ENCODE results near the gene APP.

The APP gene

DNA sequence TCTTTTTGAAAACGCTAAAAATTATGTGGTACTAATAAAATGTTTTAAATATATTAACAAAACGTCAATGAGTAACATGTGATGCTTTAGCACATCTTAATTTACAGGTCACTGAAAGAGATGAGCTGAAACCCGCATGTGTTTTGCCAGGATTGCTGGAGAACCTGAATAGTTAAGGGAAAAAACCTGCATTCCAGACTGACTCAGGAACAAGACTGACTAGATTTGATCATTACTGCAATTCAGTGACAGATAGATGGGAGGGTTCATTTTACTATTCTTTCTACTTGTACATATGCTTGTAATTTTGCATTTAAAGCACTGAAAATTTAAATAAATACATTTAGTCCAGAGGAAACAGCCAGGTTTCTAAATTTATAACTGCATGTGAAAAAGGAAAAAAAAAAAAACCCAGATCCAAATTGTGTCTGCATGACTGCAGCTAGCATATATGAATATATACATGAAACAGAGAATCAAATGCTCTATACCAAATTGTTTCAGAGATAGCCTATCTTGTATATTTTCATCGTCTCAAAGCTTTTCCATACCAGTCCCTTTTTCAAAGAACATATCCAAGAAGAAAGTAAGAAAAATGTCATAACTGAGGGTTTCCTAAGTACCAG is 71.7 kb downstream of the APP start:
- no peak for TF ChIP-seq ZFP3 (CRISPR knock-in tag; IDR thresholded peaks at IDR 0.05)
- TF ChIP-seq ZNF70 (CRISPR knock-in tag; IDR thresholded peaks at IDR 0.05) = no peak
- TF ChIP-seq ZC3H10 (CRISPR knock-in tag; IDR thresholded peaks at IDR 0.05) = no peak
- TF ChIP-seq OSR1 (CRISPR knock-in tag; IDR thresholded peaks at IDR 0.05) = no peak
- no peak for TF ChIP-seq CSDC2 (CRISPR knock-in tag; IDR thresholded peaks at IDR 0.05)
- TF ChIP-seq ARNTL (CRISPR knock-in tag; IDR thresholded peaks at IDR 0.05; ENCODE audit: borderline replicate concordance, low read depth) = no peak
- TF ChIP-seq ZFP30 (CRISPR knock-in tag; IDR thresholded peaks at IDR 0.05) = no peak
- no peak for TF ChIP-seq ZNF8 (CRISPR knock-in tag; IDR thresholded peaks at IDR 0.05)
- no peak for TF ChIP-seq BACH2 (CRISPR knock-in tag; IDR thresholded peaks at IDR 0.05; ENCODE audit: borderline replicate concordance)
- no peak for TF ChIP-seq GLIS3 (CRISPR knock-in tag; IDR thresholded peaks at IDR 0.05)
- TF ChIP-seq, protein P1, sequence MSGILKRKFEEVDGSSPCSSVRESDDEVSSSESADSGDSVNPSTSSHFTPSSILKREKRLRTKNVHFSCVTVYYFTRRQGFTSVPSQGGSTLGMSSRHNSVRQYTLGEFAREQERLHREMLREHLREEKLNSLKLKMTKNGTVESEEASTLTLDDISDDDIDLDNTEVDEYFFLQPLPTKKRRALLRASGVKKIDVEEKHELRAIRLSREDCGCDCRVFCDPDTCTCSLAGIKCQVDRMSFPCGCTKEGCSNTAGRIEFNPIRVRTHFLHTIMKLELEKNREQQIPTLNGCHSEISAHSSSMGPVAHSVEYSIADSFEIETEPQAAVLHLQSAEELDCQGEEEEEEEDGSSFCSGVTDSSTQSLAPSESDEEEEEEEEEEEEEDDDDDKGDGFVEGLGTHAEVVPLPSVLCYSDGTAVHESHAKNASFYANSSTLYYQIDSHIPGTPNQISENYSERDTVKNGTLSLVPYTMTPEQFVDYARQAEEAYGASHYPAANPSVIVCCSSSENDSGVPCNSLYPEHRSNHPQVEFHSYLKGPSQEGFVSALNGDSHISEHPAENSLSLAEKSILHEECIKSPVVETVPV (CRISPR knock-in tag; IDR thresholded peaks at IDR 0.05) = no peak
- TF ChIP-seq, protein P2, sequence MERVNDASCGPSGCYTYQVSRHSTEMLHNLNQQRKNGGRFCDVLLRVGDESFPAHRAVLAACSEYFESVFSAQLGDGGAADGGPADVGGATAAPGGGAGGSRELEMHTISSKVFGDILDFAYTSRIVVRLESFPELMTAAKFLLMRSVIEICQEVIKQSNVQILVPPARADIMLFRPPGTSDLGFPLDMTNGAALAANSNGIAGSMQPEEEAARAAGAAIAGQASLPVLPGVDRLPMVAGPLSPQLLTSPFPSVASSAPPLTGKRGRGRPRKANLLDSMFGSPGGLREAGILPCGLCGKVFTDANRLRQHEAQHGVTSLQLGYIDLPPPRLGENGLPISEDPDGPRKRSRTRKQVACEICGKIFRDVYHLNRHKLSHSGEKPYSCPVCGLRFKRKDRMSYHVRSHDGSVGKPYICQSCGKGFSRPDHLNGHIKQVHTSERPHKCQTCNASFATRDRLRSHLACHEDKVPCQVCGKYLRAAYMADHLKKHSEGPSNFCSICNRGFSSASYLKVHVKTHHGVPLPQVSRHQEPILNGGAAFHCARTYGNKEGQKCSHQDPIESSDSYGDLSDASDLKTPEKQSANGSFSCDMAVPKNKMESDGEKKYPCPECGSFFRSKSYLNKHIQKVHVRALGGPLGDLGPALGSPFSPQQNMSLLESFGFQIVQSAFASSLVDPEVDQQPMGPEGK (CRISPR knock-in tag; IDR thresholded peaks at IDR 0.05; ENCODE audit: borderline replicate concordance) = no peak
- TF ChIP-seq, protein P3, sequence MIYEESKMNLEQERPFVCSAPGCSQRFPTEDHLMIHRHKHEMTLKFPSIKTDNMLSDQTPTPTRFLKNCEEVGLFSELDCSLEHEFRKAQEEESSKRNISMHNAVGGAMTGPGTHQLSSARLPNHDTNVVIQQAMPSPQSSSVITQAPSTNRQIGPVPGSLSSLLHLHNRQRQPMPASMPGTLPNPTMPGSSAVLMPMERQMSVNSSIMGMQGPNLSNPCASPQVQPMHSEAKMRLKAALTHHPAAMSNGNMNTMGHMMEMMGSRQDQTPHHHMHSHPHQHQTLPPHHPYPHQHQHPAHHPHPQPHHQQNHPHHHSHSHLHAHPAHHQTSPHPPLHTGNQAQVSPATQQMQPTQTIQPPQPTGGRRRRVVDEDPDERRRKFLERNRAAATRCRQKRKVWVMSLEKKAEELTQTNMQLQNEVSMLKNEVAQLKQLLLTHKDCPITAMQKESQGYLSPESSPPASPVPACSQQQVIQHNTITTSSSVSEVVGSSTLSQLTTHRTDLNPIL (CRISPR knock-in tag; IDR thresholded peaks at IDR 0.05; ENCODE audit: low read depth) = no peak
- TF ChIP-seq ZNF565 (CRISPR knock-in tag; conservative IDR thresholded peaks at IDR 0.05; ENCODE audit: low read depth) = no peak
- no peak for TF ChIP-seq TOX (CRISPR knock-in tag; IDR thresholded peaks at IDR 0.05; ENCODE audit: borderline replicate concordance)
- no peak for TF ChIP-seq ISL1 (CRISPR knock-in tag; IDR thresholded peaks at IDR 0.05)
- TF ChIP-seq, protein P4, sequence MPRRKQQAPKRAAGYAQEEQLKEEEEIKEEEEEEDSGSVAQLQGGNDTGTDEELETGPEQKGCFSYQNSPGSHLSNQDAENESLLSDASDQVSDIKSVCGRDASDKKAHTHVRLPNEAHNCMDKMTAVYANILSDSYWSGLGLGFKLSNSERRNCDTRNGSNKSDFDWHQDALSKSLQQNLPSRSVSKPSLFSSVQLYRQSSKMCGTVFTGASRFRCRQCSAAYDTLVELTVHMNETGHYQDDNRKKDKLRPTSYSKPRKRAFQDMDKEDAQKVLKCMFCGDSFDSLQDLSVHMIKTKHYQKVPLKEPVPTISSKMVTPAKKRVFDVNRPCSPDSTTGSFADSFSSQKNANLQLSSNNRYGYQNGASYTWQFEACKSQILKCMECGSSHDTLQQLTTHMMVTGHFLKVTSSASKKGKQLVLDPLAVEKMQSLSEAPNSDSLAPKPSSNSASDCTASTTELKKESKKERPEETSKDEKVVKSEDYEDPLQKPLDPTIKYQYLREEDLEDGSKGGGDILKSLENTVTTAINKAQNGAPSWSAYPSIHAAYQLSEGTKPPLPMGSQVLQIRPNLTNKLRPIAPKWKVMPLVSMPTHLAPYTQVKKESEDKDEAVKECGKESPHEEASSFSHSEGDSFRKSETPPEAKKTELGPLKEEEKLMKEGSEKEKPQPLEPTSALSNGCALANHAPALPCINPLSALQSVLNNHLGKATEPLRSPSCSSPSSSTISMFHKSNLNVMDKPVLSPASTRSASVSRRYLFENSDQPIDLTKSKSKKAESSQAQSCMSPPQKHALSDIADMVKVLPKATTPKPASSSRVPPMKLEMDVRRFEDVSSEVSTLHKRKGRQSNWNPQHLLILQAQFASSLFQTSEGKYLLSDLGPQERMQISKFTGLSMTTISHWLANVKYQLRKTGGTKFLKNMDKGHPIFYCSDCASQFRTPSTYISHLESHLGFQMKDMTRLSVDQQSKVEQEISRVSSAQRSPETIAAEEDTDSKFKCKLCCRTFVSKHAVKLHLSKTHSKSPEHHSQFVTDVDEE (CRISPR knock-in tag; IDR thresholded peaks at IDR 0.05) = no peak
- TF ChIP-seq SNAI2 (CRISPR knock-in tag; IDR thresholded peaks at IDR 0.05) = no peak
- no peak for TF ChIP-seq RARB (CRISPR knock-in tag; IDR thresholded peaks at IDR 0.05)
- ATAC-seq = 0 out of 3 replicates have a peak, but pooled peaks have one; percentile 40

DNA sequence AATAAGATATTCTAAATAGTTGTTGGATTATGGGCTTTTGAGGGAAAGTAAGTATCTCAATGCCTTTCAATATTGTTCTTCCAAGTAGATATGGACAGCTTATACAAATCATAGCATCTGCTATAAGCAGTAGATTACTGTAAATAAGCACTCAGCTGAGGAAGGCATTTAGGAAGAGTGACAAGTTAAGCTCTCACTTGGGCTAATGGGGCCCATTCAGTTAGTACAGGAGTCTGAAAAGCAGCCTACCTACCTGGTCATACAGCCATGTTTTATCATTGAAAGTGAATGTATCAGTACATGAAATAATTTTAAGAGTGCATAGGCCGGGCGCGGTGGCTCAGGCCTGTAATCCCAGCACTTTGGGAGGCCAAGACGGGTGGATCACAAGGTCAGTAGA is 73.1 kb downstream of the APP start:
- ATAC-seq = no peak
- TF ChIP-seq TOX (CRISPR knock-in tag; IDR thresholded peaks at IDR 0.05; ENCODE audit: borderline replicate concordance) = no peak
- no peak for TF ChIP-seq ZNF8 (CRISPR knock-in tag; IDR thresholded peaks at IDR 0.05)
- TF ChIP-seq ARNTL (CRISPR knock-in tag; IDR thresholded peaks at IDR 0.05; ENCODE audit: borderline replicate concordance, low read depth) = no peak
- TF ChIP-seq ZFP30 (CRISPR knock-in tag; IDR thresholded peaks at IDR 0.05) = no peak
- TF ChIP-seq, protein P4 (CRISPR knock-in tag; IDR thresholded peaks at IDR 0.05) = no peak
- no peak for TF ChIP-seq ZNF565 (CRISPR knock-in tag; conservative IDR thresholded peaks at IDR 0.05; ENCODE audit: low read depth)
- TF ChIP-seq ISL1 (CRISPR knock-in tag; IDR thresholded peaks at IDR 0.05) = no peak
- TF ChIP-seq, protein P1 (CRISPR knock-in tag; IDR thresholded peaks at IDR 0.05) = no peak
- TF ChIP-seq SNAI2 (CRISPR knock-in tag; IDR thresholded peaks at IDR 0.05) = no peak
- TF ChIP-seq ZC3H10 (CRISPR knock-in tag; IDR thresholded peaks at IDR 0.05) = no peak
- no peak for TF ChIP-seq GLIS3 (CRISPR knock-in tag; IDR thresholded peaks at IDR 0.05)
